GM19372 (cell line): ENCODE results near the gene FBXW7.
"Not testable (repeated sequence)": the region's sequence is repeated elsewhere in the genome, so short reads cannot be mapped to it uniquely, and the experiment has no call there.

Experiments
- ATAC-seq: cut with Tn5 transposase; IDR thresholded peaks from one replicate; pipeline ENCODE4 v1.9.1; 2021; ENCODE audit warnings: mild to moderate bottlenecking, low read depth, moderate library complexity; ENCODE audit not compliant: unreplicated experiment

Gene FBXW7

GRCh38 chr4:152535903-152536544, at the start of gene FBXW7:
TSS of gene FBXW7 (minus strand) at chr4:152536092. CDS start at chr4:152411803, 124,289 bp downstream.
- peak; percentile 76 for ATAC-seq

GRCh38 chr4:152585023-152585441, 49.1 kb upstream of the FBXW7 start:
- ATAC-seq, result peak; percentile 65

- ATAC-seq, result no peak
These were observed 45.8 kb upstream of the FBXW7 start for GRCh38 chr4:152581536-152582160.

- no peak for ATAC-seq
These were observed 44.0 kb upstream of the FBXW7 start for GRCh38 chr4:152579916-152580315.

- no peak for ATAC-seq
These were observed 43.3 kb upstream of the FBXW7 start for GRCh38 chr4:152579107-152579764.

GRCh38 chr4:152578670-152579069, 42.8 kb upstream of the FBXW7 start:
- no peak for ATAC-seq

GRCh38 chr4:152577708-152578396, 42.0 kb upstream of the FBXW7 start:
- no peak for ATAC-seq

- no peak for ATAC-seq
These were observed 39.6 kb upstream of the FBXW7 start for GRCh38 chr4:152575533-152575932.

- ATAC-seq, result no peak
These were observed 38.0 kb upstream of the FBXW7 start for GRCh38 chr4:152573861-152574260.

- peak; percentile 59 for ATAC-seq
These were observed 36.7 kb upstream of the FBXW7 start for GRCh38 chr4:152572417-152573086.

GRCh38 chr4:152571770-152572169, 35.9 kb upstream of the FBXW7 start:
- no peak for ATAC-seq

- no peak for ATAC-seq
These were observed 35.4 kb upstream of the FBXW7 start for GRCh38 chr4:152571296-152571695.

GRCh38 chr4:152565333-152565732, 29.4 kb upstream of the FBXW7 start:
- no peak for ATAC-seq

- no peak for ATAC-seq
These were observed 28.4 kb upstream of the FBXW7 start for GRCh38 chr4:152564336-152564735.

- ATAC-seq, result no peak
These were observed 27.3 kb upstream of the FBXW7 start for GRCh38 chr4:152563209-152563608.

- ATAC-seq, result no peak
These were observed 23.7 kb upstream of the FBXW7 start for GRCh38 chr4:152559641-152560040.

GRCh38 chr4:152558396-152558795, 22.5 kb upstream of the FBXW7 start:
- no peak for ATAC-seq

GRCh38 chr4:152556834-152557233, 20.9 kb upstream of the FBXW7 start:
- ATAC-seq, result no peak

GRCh38 chr4:152556283-152556682, 20.4 kb upstream of the FBXW7 start:
- ATAC-seq, result no peak

- ATAC-seq, result no peak
These were observed 18.9 kb upstream of the FBXW7 start for GRCh38 chr4:152554742-152555141.

GRCh38 chr4:152550687-152551086, 14.8 kb upstream of the FBXW7 start:
- ATAC-seq, result not testable (repeated sequence)
